Measurements from ENCODE around the gene RNASEH1.

DNA sequence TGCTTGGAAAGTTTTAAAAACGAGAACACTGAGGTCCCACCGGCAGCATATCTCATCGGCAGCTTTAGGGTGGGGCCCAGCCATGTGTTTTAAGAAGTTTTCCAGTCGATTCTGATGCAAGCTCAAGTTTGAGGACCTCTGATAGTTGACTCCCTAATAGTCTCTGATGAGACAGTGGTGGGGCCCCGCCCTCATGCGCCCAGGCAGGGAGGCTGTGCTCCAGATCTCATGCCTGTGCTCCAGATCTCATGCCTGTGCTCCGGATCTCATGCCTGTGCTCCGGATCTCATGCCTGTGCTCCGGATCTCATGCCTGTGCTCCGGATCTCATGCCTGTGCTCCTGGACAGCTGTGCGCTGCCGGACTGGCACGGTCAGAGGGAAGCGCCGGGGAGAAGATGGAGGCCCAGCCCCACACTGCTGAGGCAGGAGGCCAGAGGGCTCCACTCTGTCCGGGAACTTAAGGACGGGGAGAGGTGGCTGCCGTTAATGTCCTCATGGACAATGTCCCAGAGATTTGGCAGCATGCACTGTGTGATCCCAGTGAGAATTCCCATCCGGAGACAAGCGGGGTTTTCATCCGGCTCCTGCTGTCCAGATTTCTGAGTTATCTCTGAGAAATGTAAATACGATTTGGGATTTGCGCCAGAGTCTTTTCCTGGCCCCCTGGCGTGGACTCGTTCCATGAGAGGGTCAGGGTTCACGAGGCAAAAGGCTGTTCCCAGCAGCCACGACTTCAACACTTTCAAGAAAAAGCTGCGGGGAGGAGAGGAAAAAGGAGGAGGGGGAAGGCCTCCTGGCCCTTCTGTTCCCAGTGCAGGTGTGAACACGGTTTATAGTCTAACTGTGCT, 27.4 kb upstream of the RNASEH1 start:
- TF ChIP-seq, protein P1, sequence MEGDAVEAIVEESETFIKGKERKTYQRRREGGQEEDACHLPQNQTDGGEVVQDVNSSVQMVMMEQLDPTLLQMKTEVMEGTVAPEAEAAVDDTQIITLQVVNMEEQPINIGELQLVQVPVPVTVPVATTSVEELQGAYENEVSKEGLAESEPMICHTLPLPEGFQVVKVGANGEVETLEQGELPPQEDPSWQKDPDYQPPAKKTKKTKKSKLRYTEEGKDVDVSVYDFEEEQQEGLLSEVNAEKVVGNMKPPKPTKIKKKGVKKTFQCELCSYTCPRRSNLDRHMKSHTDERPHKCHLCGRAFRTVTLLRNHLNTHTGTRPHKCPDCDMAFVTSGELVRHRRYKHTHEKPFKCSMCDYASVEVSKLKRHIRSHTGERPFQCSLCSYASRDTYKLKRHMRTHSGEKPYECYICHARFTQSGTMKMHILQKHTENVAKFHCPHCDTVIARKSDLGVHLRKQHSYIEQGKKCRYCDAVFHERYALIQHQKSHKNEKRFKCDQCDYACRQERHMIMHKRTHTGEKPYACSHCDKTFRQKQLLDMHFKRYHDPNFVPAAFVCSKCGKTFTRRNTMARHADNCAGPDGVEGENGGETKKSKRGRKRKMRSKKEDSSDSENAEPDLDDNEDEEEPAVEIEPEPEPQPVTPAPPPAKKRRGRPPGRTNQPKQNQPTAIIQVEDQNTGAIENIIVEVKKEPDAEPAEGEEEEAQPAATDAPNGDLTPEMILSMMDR (IDR thresholded peaks at IDR 0.05; ENCODE audit: low read depth, low read length, poor library complexity, severe bottlenecking) = no peak
- no peak for TF ChIP-seq EZH2phosphoT487 (IDR thresholded peaks at IDR 0.05; ENCODE audit: borderline replicate concordance, low read length)

Measured in DOHH2 (cell line).